Measurements from ENCODE around the gene IKBKE.

The IKBKE gene

DNA sequence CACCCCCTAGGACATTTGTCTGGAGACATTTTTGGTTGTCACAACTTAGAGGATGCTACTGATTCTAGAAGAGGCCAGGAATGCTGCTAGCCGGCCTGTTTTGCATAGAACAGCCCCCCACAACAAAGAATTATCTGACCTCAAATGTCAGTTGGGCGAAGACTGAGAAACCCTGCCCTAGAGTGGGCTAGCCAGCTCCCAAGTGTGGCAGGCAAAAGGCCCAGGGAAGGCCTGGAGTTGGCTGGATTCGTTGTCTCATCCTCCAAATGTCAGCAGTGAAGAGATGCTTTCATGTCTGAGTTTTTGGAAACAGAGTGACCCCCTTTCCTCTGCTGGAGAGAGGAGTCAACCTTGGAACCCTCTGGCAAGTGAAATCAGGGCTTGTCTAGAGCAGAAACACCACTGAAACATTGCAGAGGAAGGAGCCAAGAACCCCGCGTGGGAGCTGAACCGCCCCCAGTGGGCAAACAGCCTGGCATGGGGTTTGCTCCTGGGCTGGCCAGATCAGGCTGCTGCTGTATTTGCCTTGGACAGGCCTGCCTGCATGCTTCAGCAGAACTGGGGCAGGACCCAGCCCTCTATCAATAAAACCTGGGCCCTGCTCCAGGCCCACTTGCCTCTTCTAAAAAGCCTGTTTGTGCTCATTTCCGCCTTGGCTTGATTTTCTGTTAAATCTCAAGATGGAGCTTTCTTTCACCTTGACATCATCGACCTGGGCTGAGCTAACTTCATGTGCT, 69.9 kb downstream of the IKBKE start:
- no peak for DNase-seq (ENCODE audit: low read depth, low spot score)

DNA sequence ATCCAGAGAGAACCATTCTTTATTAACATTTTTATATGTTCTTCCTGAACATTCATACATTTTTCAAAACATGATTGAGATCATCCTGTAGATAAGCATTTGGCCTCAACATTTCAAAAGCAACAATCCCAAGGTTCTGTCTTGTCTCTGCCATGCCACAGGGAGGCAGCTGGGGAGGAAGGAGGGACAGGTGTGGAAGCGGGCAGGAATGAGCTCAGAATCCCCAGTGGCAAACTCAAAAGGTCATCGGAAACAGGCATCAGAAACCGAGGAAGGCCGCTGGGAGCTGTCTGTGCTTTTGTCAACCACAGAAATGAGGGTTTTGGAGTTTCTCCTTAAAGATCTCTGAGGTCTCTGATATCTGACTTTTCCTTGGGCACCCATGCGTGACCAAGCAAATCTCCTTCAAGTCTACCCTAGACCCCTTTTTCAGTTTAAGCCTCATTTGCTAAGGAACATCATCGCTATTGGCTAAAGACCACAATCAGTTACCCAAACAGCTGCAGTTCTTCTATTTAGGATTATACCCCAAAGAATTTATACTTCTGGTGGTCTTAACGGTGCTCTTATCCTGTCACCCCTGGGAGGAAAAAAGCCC, 71.1 kb downstream of the IKBKE start:
- no peak for DNase-seq (ENCODE audit: low read depth, low spot score)

DNA sequence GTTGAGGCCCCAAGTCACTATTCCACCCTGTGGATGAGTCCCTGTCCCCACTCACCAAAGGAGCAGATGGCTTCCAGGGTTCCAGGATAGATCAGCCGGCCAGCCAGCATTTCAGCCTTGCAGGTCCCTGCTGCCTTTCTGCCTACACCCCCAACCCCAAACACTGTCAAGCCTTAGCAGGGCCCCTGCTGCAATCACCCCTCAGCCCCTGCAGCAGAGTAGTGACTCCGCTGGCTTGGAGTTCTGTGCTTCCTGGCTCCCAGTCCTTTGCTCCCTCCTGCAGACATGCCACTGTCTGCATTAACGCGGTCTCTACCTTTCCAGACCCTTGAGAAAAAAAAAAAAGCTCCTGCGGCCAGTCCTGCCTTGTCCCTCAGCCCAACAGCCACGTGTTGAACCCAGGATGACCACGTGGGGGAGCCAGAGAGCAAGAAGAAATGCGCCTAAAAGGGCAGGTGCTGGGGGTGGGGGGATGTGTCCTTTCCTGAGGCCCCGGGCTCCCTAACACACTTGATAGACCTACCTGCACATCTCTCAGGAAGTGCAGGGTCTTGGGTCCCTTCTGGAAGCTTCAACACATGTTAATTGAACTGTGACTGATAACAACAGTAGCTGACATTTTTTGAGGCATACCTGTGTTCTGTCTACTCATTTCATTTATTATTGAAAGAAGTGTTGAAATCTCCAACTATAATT, 74.4 kb downstream of the IKBKE start:
- peak; percentile 56 for DNase-seq (ENCODE audit: low read depth, low spot score)

DNA sequence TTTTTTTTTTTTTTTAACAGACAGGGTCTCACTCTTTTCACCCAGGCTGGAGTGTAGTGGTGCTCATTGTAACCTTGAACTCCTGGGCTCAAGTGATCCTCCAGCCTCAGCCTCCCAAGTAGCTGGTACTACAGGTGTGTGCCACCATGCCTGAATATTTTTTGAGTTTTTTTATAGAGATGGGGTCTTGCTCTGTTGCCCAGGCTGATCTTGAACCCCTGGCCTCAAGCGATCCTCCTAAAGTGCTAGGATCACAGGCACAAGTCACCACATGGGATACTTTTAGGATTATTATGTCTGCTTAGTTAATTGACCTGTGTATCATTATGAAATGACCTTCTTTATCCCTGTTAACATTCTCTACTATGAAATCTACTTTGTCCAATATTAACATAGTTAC, 75.1 kb downstream of the IKBKE start:
- no peak for DNase-seq (ENCODE audit: low read depth, low spot score)
